HG03045 (cell line): ENCODE data around the gene PSMB1.
"Not testable (repeated sequence)": the region's sequence is repeated elsewhere in the genome, so short reads cannot be mapped to it uniquely, and the experiment has no call there.

ENCODE experiments used
- ATAC-seq: cut with Tn5 transposase; IDR thresholded peaks from one replicate; pipeline ENCODE4 v1.9.1; 2021; ENCODE audit warnings: mild to moderate bottlenecking, moderate library complexity; ENCODE audit not compliant: unreplicated experiment

The PSMB1 gene

DNA sequence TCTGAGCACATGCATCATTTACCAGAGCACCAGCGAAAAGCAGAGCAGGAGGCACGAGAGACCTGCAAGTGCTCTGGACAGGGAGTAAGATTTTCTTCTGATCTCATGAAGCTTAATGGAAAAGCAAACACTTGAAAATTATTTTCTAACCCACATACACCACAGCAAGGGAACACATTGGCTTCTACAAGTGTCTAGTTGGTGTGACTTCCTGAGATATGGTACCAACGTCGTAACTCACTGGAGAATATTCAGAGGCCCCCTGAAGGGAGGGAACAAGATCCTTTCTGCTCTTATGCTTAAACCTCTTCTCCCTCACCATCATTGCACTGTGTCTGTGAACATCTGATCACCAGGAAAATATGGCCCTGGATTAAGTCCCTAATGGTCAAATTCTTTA, 48.6 kb downstream of the PSMB1 start:
- ATAC-seq = no peak

- ATAC-seq = no peak
Measured at GRCh38 chr6:170503414-170503761, 49.7 kb downstream of the PSMB1 start.

- ATAC-seq = not testable (repeated sequence)
Measured at GRCh38 chr6:170502733-170503413, 50.2 kb downstream of the PSMB1 start.

- not testable (repeated sequence) for ATAC-seq
Measured at GRCh38 chr6:170502268-170502667, 50.8 kb downstream of the PSMB1 start.

GRCh38 chr6:170500955-170501590, 52.0 kb downstream of the PSMB1 start:
- no peak for ATAC-seq

- no peak for ATAC-seq
Measured at GRCh38 chr6:170497841-170498301, 55.2 kb downstream of the PSMB1 start.

DNA sequence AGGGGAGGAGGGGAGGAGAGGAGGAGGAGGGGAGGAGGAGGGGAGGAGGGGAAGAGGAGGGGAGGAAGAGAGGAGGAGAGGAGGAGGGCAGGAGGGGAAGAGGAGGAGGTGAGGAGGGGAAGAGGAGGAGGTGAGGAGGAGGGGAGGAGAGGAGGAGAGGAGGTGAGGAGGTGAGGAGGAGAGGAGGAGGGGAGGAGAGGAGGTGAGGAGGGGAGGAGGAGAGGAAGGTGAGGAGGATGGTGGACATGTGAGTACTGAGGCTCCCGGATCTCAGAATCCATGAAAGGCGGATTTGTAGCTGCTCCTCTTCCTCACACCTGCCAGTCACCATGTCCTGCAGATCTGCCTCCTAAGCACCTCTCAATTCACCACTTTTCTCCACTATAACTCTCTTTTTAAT, 59.8 kb downstream of the PSMB1 start:
- ATAC-seq = no peak

DNA sequence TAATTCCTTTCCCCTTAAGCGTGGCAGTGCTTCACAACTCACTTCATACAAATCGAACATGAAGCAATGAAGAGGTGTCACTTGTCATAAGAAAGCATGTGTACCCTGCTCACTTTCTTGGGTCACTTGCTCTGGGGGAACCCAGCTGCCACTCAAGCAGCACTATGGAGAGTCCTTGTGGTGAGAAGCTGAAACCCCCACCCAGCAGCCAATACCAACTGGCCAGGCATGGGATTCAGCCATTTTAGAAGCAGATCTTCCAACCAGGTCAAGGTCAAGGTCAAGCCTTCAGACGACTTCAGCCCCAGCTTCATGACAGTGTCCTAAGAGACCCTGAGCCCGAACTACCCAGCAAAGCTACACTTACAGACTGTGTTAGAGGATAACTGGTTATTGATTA, 62.8 kb downstream of the PSMB1 start:
- ATAC-seq = no peak

DNA sequence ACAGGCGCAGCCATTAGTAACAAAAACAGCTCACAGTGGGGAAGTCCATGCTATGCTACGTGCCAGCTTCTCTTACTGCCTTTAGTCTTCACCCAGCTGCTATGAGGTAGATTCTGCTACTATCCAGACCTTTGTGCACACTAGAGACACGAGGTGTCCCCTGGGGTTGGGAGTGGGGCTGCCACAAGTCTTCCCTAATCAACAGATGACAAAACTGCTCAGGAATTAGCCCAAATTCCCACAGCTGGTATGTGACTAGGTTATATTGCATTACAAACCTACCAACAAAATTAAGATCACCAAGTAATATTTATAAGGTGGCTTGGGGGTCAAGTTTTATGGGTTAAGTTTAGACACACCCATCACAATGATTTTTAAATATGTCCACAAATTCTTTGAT, 63.3 kb downstream of the PSMB1 start:
- ATAC-seq = no peak

GRCh38 chr6:170487707-170488329, 65.3 kb downstream of the PSMB1 start:
- ATAC-seq = no peak

- no peak for ATAC-seq
Measured at GRCh38 chr6:170485159-170485558, 67.9 kb downstream of the PSMB1 start.
